Measurements from ENCODE around the gene NANOS1. TPM values are rescaled to one million over a fixed set of nuclear protein-coding genes. Genes with fewer than 3 reads are reported as not detected.

NANOS1 gene
- total and polyA plus RNA-seq, 2 of the 8 experiments (the other 6 are each of a cell fraction or from before 2014, with no cell fraction given): 3.1 to 3.9 TPM

DNA sequence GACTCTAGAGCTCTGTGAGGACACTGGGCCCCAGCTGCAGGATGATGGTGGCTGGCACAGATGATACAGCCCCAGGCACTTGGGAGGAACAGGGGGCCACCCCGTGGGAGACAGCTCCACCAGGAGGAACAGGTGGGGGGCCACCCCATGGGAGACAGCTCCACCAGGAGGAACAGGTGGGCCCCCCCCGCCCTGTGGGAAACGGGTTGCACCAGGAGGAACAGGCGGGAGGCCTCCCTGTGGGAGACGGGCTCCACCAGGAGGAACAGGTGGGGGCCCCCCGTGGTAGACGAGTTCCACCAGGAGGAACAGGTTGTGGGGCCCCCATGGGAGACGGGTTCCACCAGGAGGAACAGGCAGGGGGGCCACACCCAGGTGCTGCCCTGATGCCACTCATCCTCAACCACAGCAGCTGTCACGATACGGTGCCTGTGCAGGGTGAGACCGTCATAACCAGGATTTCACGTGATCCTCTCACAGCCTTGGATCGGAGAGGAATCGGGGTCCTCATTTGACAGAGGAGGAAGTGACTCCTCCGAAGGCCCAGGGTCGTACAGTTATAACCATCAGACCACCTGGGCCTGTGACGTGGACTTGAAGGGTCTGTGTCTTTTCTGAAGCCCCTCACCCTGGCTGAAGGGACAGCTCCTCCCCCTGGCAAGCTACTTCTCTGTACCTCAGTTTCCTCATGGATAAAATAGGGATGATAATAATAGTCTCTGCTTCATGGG lies 49.2 kb upstream of the NANOS1 start:
- Histone ChIP-seq H3K4me1 (replicated peaks in 1 of 4; ENCODE audit: control insufficient read depth in 3 of 4, insufficient read depth in 4 of 4, low read length in 3 of 4) (peaks cover 0 to 3% (median 3%) of the 10 kb centered on the region in 4 experiments; a peak in 2 of 7 replicates), H3K18ac (ENCODE audit: extremely low read depth, low read length) (no peak overlapping the region), H4K5ac (ENCODE audit: insufficient read length, low read depth, low read length) (no peak overlapping the region), H3K23ac (ENCODE audit: insufficient read length) (no peak overlapping the region), H3K79me2 (ENCODE audit: control insufficient read depth in 1 of 2, insufficient read depth in 2 of 2, low read length in 2 of 2) (no peaks in the 10 kb centered on the region), H2AFZ (ENCODE audit: low read length) (no peak overlapping the region), H3K4me2 (ENCODE audit: insufficient read depth in 1 of 2, low read depth in 2 of 2, low read length in 2 of 2) (no peak overlapping the region), H2BK12ac (ENCODE audit: low read depth, low read length) (no peak overlapping the region), H3K9ac (replicated peaks in 1 of 4; ENCODE audit: extremely low read depth in 1 of 4, low read depth in 3 of 4, low read length in 3 of 4) (no peak overlapping the region), H3K14ac (ENCODE audit: insufficient read length) (no peak overlapping the region), H3K9me3 (ENCODE audit: insufficient read depth in 2 of 2, low read depth in 1 of 2, low read length in 1 of 2) (no peaks in the 10 kb centered on the region), H3K27ac (ENCODE audit: low read depth, low read length) (no peak overlapping the region), H2BK15ac (ENCODE audit: low read length) (no peak overlapping the region), H2BK5ac (ENCODE audit: low read depth, low read length) (no peak overlapping the region), H3K4me3 (ENCODE audit: extremely low read depth in 1 of 4, insufficient read depth in 2 of 4, low read depth in 3 of 4, low read length in 4 of 4) (no peak overlapping the region), H4K91ac (replicated peaks; ENCODE audit: insufficient read length, low read length) (no peak overlapping the region), H2BK20ac (ENCODE audit: low read length) (no peak overlapping the region), H3K27me3 (replicated peaks in 1 of 4; ENCODE audit: control insufficient read depth in 3 of 4, extremely low read depth in 1 of 4, insufficient read depth in 3 of 4, low read length in 3 of 4) (no peaks in the 10 kb centered on the region), H3K36me3 (ENCODE audit: control insufficient read depth in 2 of 4, insufficient read depth in 4 of 4, low read length in 3 of 4) (no peaks in the 10 kb centered on the region), H3K56ac (replicated peaks; ENCODE audit: insufficient read length, low read depth, low read length) (no peak overlapping the region), H4K8ac (ENCODE audit: extremely low read depth, insufficient read depth, low read length) (peak overlapping the region; percentile 60; the same call in 1 of the 2 replicates), H2BK120ac (replicated peaks; ENCODE audit: low read depth, low read length) (no peak overlapping the region), H3K79me1 (ENCODE audit: low read depth, low read length) (no peaks in the 10 kb centered on the region), H3K4ac (replicated peaks; ENCODE audit: insufficient read length, low read depth, low read length) (no peak overlapping the region), H4K20me1 (replicated peaks in 1 of 2; ENCODE audit: control insufficient read depth in 1 of 2, insufficient read depth in 2 of 2, low read length in 2 of 2) (no peaks in the 10 kb centered on the region), H2AK5ac (ENCODE audit: low read depth, low read length) (no peak overlapping the region), H3K23me2 (ENCODE audit: low read depth, low read length) (no peaks in the 10 kb centered on the region)
- DNase-seq (ENCODE audit: low read depth in 1 of 2, low spot score in 2 of 2): no peak
- WGBS, 2 experiments (ENCODE audit: extremely low coverage in 1 of 2, insufficient coverage in 1 of 2, insufficient read length in 1 of 2, insufficient replicate concordance in 2 of 2, low coverage in 1 of 2, low lambda C conversion rate in 2 of 2, missing lambda C conversion rate in 1 of 2): 90% methylated on average over 17 of the region's 17 CpGs; no CpG with 5 or more reads in 1 of the 2 experiments
- no peak for FAIRE-seq
- ChIA-PET CTCF (ENCODE audit: partially characterized antibody) (interaction anchor here (0.9 to 2.2 kb wide), 2 partner anchors 8 to 9 kb away, joined by 3 to 5 read pairs; no protein-coding TSS in a partner anchor), POLR2A (ENCODE audit: partially characterized antibody) (interaction anchor here (0.9 kb wide), 1 partner anchor 99 kb away, joined by 4 read pairs; no protein-coding TSS in a partner anchor)
- TF ChIP-seq NRF1 (IDR thresholded peaks at IDR 0.05; ENCODE audit: low read depth, low read length): no peak
- TF ChIP-seq RFX5 (IDR thresholded peaks at IDR 0.05; ENCODE audit: borderline replicate concordance, low read depth, low read length): no peak
- no peak for TF ChIP-seq SRF (IDR thresholded peaks at IDR 0.05; ENCODE audit: low read depth, low read length)
